ENCODE data around the gene ZNF345.

Gene ZNF345

GRCh38 chr19:36918090-36918489 lies 67.4 kb downstream of the ZNF345 start:
- no peak for FAIRE-seq

Measured in islet of Langerhans (tissue), 1 donor.